Measurements from ENCODE around the gene ZNF107. TPM values are rescaled to one million over a fixed set of nuclear protein-coding genes. Genes with fewer than 3 reads are reported as not detected.

Gene ZNF107
- total RNA-seq, 1 experiment from 2014 or later = 24.7 TPM

- Histone ChIP-seq H2BK5ac (ENCODE audit: insufficient read length, low read length) (no peak overlapping the region), H3T11ph (ENCODE audit: low read length) (no peak overlapping the region), H2AFZ (ENCODE audit: low read length) (no peak overlapping the region), H4K5ac (ENCODE audit: insufficient read length, low read depth, low read length) (no peak overlapping the region), H4K91ac (ENCODE audit: insufficient read length, low read depth, low read length) (no peak overlapping the region), H3K14ac (ENCODE audit: insufficient read depth, low read length) (no peak overlapping the region), H3K27me3 (ENCODE audit: insufficient read depth, low read length) (no peaks in the 10 kb centered on the region), H2BK15ac (ENCODE audit: low read depth, low read length) (no peak overlapping the region), H3K27ac (ENCODE audit: insufficient read length, low read depth, low read length) (no peak overlapping the region), H3K56ac (ENCODE audit: insufficient read length, low read depth, low read length) (no peak overlapping the region), H3K4me2 (ENCODE audit: insufficient read depth, insufficient read length, low read length) (no peak overlapping the region), H3K23me2 (ENCODE audit: insufficient read length, low read depth, low read length, poor library complexity, severe bottlenecking) (no peaks in the 10 kb centered on the region), H2BK120ac (ENCODE audit: low read depth, low read length, poor library complexity, severe bottlenecking) (no peak overlapping the region), H3K79me2 (ENCODE audit: insufficient read depth, low read length) (no peaks in the 10 kb centered on the region), H4K8ac (replicated peaks; ENCODE audit: insufficient read length, low read depth, low read length) (no peak overlapping the region), H3K9ac (ENCODE audit: extremely low read depth, insufficient read length, low read length) (no peak overlapping the region), H2BK20ac (ENCODE audit: low read depth, low read length, poor library complexity, severe bottlenecking) (no peak overlapping the region), H3K23ac (ENCODE audit: insufficient read length, low read depth, low read length) (no peak overlapping the region), H3K18ac (ENCODE audit: insufficient read length, low read depth, low read length) (no peak overlapping the region), H3K9me3 (ENCODE audit: control insufficient read depth, low read depth, low read length) (peaks cover 64% of the 10 kb centered on the region), H2AK5ac (ENCODE audit: insufficient read length, low read length) (no peak overlapping the region), H2BK12ac (ENCODE audit: insufficient read length, low read depth, low read length) (no peak overlapping the region), H3K79me1 (ENCODE audit: insufficient read depth, low read depth, low read length, poor library complexity, severe bottlenecking) (no peaks in the 10 kb centered on the region), H3K4me1 (ENCODE audit: insufficient read depth, low read length) (no peaks in the 10 kb centered on the region), H3K4ac (ENCODE audit: low read depth, low read length) (no peak overlapping the region), H4K20me1 (ENCODE audit: control insufficient read depth, insufficient read depth, insufficient read length) (no peaks in the 10 kb centered on the region)
- H3K27me3 Mint-ChIP-seq (ENCODE audit: low read depth) = peaks cover 2% of the 10 kb centered on the region; the same call in 1 of the 2 replicates
- no peak for TF ChIP-seq CTCF (conservative IDR thresholded peaks at IDR 0.05)
- H3K4me3 Mint-ChIP-seq = no peak overlapping the region
- WGBS (ENCODE audit: extremely low coverage, insufficient read length, low lambda C conversion rate) = no CpG with 5 or more reads among the region's 1 CpG
- no peak overlapping the region for H3K27ac Mint-ChIP-seq
- peaks cover 5 to 7% of the 10 kb centered on the region in 2 experiments for H3K9me3 Mint-ChIP-seq
- no peaks in the 10 kb centered on the region for H3K4me1 Mint-ChIP-seq
- peaks cover 0 to 22% (median 4%) of the 10 kb centered on the region in 3 experiments; a peak in 5 of 7 replicates for H3K36me3 Mint-ChIP-seq (ENCODE audit: insufficient read depth in 1 of 3, low read depth in 3 of 3)
- DNase-seq = no peak
Observed at GRCh38 chr7:64643566-64643965, 22.4 kb upstream of the ZNF107 start.

All from H9 (cell line).